ENCODE data around the gene AFF2.

AFF2 gene

GRCh38 chrX:148928811-148929210 lies 428.4 kb downstream of the AFF2 start:
- DNase-seq (ENCODE audit: low read depth), result no peak

- DNase-seq (ENCODE audit: low read depth), result no peak
These were observed 429.3 kb downstream of the AFF2 start for GRCh38 chrX:148929686-148930085.

GRCh38 chrX:148930206-148930729 lies 429.9 kb downstream of the AFF2 start:
- DNase-seq (ENCODE audit: low read depth), result no peak

DNA sequence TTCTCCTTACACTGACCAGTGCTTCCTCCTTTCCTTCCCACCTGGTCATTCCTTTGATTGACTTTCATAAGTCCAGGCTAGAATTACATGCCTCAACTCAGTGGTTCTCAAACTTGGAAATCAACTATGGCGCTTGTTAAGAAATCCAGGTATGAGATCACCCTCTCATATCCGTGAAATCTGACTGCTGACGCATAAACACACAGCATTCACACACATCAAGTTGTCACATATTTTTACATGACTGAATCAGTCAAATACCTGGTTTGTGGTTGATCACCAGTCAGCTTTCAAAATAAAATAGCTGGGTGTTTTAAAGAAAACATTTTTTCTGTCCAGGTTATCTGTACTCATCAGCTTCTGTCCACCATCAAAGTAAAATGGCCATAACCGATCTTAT lies 433.5 kb downstream of the AFF2 start:
- DNase-seq (ENCODE audit: low read depth), result no peak

GRCh38 chrX:148938348-148938747 lies 437.9 kb downstream of the AFF2 start:
- no peak for DNase-seq (ENCODE audit: low read depth)

DNA sequence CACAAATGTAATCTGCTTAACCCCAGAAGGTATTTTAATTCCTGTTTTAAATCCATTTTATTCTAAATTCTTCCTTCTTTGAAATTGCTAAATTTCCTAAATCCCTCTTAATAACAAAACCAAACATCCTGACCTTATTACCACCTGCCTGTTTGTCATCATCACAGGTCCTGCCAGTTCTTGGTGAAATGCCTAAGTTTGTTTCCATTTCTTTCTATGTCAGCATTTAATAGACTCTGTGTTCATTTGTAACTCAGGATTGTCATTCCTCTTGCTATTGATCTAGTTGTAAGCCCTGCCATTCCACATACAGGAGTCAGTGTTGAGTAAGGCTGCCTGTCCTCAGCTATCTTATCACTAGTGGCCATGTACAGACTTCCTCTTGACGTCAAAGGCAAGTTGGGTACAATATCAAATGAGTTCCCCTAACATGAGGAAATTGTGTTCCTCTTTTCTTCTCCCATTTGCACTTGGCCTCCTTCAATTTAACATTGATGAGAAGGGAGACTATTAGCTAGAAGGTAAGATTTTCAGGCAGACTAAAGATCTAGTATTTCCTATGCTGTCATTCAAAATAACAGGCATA lies 440.1 kb downstream of the AFF2 start:
- DNase-seq (ENCODE audit: low read depth), result no peak

GRCh38 chrX:148942754-148943153 lies 442.3 kb downstream of the AFF2 start:
- DNase-seq (ENCODE audit: low read depth), result no peak

DNA sequence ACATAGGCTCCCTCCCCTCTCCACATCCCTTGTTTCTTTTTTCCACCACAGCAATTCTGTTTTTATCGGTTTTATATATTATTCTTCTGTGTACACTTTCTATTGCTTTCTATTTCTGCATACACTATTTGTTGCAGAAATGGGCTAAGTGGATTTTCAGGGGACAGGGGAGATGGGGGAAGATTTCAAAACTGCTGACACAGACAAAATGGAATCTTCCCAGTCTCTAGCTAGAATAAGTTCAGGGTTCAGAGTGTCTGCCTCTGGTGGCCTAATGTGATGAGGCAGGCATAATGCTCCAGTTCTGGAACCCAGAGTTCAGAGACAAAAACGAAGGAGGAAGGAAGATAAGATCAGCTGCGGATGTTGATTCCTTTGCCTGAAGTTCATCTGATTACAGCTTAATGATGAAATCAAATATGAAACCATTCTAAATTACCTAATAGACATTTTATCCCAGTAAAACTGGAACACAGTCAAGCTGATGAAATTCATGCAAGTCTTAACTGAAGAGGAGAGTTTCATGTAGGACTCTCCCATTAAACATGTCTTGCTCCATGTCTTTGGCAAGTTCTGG lies 447.1 kb downstream of the AFF2 start:
- no peak for DNase-seq (ENCODE audit: low read depth)

DNA sequence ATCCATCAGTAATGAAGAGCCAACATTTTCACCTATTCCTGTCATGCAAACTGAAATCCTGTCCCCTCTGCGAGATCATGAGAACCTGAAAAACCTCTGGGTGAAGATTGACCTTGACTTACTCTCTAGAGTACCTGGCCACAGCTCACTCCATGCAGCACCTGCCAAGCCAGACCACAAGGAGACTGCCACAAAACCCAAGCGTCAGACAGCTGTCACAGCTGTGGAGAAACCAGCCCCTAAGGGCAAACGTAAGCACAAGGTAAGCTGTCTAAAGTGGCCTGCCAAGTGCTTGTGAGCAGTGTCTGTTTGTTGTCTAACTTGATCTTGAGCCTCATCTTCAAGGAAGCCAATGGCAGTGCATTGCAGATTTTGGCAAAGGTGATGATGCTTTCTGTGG lies 455.9 kb downstream of the AFF2 start:
- no peak for DNase-seq (ENCODE audit: low read depth)

DNA sequence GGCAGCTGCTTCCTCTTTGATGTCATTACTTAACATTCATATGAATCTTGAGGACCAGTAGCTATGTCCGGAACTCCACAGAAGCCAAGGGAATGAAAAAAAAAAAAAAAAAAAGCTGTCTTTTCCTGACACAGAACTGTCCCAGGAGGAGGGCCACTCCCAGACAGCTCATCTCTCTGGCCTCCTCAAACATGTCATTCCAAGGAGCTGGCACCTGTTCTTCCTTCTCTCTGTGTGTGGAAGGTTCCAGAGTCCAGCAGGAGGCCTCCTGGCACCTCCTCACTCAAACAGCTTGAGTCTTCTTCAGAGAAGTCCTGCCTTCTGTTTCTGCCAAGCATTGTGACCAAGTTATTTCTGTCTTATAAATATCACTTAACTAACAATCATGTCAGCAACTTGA lies 458.5 kb downstream of the AFF2 start:
- DNase-seq (ENCODE audit: low read depth), result no peak

DNA sequence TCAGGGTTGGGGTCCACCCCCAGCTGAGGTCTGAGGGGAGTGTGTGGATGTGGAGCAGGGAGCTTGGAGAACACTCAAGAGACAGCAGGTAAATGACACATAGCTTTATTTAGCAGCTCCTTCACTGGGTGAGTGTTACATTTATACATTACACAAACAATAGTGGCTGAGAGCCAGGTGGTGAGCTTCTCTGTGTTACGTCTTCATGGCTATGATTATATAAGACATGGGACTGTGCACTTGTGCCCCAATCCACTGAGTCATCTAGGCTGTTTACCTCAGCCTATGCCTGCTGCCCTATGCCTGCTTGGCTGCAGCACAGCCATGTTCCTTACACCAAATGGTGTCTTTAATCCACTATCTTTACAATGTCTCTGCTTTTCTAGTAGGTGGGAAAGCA lies 459.6 kb downstream of the AFF2 start:
- no peak for DNase-seq (ENCODE audit: low read depth)

GRCh38 chrX:148961985-148962384 lies 461.6 kb downstream of the AFF2 start:
- DNase-seq (ENCODE audit: low read depth), result no peak

GRCh38 chrX:148976571-148977400 lies 476.4 kb downstream of the AFF2 start:
- DNase-seq (ENCODE audit: low read depth), result no peak

DNA sequence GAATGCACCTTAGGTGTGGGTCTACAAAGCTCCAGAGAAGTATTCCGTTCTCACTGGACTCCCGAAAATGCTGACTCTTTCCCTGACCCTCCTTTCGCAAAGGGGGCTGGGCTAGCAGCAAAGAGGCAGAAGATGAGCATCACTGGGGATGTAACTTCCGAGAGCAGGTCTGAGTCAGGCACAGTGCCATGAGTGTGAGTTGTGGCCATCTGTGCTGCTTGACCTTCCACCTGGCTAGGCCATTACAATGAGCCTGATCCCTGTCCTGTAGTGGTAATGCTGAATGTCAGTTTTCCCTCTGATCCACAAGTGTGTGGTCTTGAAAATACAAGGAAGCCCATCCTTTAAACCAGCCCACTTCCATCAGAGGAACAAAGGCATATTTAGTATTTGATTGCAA lies 479.4 kb downstream of the AFF2 start:
- no peak for DNase-seq (ENCODE audit: low read depth)

DNA sequence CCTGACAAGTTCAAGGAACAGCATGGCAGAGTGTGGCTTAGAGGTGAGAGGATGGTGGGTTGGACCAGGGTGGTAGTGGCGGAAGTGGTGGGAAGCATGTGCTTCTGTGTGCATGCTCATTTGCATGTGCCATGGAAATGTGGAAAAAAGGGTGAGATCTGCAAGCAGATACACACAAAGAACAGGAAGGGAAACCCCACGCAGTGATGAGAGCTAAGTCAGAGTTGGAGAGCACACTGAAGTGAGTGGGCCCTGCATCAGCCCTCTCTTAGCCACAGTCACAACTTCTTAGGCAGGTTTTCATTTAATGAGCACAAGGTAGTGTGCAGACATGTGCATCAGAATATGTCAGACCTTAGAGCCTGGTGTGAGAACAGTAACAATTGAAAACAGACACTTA lies 483.8 kb downstream of the AFF2 start:
- DNase-seq (ENCODE audit: low read depth), result no peak

- no peak for DNase-seq (ENCODE audit: low read depth)
These were observed 491.1 kb downstream of the AFF2 start for GRCh38 chrX:148991502-148991901.

- no peak for DNase-seq (ENCODE audit: low read depth)
These were observed 495.2 kb downstream of the AFF2 start for GRCh38 chrX:148995661-148996060.

GRCh38 chrX:149002320-149002719 lies 501.9 kb downstream of the AFF2 start:
- no peak for DNase-seq (ENCODE audit: low read depth)

- DNase-seq (ENCODE audit: low read depth), result no peak
These were observed 503.6 kb downstream of the AFF2 start for GRCh38 chrX:149003863-149004660.

DNA sequence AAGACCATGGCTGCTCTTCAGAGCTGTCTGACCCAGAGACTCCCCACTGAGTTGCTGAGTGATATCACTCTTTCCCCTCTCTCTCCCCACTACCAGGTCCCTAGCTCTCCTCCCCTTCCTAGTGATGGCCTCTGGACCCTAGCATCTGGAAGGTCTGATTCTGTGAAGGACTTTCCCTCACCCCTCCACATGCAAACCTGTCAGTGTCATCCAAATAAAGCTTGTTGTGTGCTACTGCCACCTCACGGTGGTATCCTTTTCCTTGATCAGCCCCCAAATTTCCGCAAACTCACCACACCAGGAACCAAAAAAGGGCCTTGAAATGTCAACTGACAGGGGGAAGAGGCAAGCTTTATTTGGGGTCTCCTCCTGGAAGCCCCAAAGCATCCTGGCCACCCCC lies 504.5 kb downstream of the AFF2 start:
- no peak for DNase-seq (ENCODE audit: low read depth)

DNA sequence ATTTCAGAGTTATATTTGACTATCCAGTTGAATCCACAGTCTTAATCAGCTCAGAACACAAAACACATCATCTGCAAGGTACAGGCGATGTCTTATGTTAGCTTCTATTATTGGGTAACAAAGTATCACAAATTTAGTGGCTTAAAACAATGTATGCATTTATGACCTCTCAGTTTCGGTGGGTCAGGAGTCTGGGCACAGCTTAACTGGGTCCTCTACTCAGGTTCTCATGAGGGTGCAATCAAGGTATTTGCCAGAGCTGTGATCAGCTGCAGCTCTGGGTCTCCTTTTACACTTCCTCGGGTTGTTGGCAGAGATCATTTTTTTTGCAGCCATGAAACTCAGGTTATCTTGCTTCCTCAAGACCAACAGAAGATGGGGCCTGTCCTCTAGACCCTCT lies 505.8 kb downstream of the AFF2 start:
- DNase-seq (ENCODE audit: low read depth), result no peak

GRCh38 chrX:149007423-149007822 lies 507.0 kb downstream of the AFF2 start:
- no peak for DNase-seq (ENCODE audit: low read depth)
